Measurements from ENCODE around the gene OR2F2. TPM values are rescaled to one million over a fixed set of nuclear protein-coding genes. Genes with fewer than 3 reads are reported as not detected.

The OR2F2 gene
- polyA plus RNA-seq, 3 donors = not detected

DNA sequence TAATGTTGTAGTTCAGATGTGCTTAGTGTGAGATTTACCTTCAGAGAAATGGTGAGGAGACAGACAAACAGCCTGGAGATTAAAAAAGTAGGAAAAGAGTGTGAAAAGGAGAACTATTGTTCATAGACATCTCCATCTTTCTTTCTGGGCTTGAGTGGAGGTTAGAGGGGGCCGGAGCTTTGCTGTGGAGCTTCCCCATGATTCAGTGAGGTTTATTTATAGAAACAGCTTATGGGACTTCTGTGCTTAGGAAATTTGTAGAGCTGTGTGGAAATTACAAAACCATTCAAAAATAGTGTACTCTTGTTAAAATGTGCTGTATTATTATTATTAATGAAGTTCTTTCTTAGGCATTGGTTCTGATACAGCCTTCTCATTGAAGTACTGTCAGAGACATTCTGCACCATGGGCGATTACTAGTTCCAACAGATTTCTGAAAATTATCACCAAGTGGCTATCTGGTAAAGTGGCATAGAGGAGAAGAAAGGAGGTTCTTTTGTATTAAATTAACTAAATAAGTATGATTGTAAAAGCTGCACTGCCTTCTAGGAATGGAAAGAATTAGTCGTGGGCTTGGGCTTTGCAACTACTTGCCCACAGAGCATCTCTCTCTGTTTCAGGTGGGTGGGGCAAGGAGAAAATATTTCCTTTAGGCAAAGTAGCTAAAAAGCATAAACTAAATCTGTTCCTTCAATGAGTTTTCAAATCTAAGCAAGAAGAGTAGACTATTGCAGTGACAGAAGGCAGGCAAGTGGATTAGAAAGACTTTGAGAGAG lies 24.4 kb upstream of the OR2F2 start:
- WGBS, 3 donors = 69 to 81% (median 78%) methylated on average over 3 of the region's 3 CpGs
- no peak overlapping the region for H3K27ac ChIP-seq (ENCODE audit: low read depth, low read length)

DNA sequence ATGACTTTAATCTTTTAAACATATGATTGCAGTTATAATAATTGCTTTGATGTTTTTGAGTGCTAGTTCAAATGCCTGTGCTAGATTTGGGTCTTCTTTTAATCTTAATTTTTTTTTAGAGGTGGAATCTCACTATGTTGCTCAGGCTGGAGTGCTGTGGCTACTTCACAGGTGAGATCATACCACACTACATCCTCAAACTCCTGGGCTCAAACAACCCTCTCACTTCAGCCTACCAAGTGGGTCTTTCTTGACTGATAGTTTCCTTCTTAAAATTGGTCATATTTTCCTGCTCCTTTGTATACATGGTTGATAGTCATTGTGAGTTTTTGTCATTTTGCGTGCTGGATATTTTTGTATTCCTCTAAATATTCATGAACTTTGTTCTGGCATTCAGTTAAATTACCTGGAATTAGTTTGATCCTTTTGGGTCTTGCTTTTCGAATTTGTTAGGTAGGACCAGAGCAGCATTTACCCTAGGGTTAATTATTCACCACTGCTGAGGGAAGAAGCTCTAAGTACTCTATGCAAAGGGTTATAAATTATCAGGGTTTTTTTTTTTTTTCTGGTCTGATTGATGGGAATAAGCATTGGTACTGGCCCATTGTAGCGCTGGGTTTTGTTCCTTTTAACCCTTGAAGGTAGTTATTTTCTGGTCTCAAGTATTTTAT lies 21.0 kb upstream of the OR2F2 start:
- 53 to 92% (median 91%) methylated on average over 3 of the region's 3 CpGs for WGBS, 3 donors
- no peak overlapping the region for H3K27ac ChIP-seq (ENCODE audit: low read depth, low read length)

DNA sequence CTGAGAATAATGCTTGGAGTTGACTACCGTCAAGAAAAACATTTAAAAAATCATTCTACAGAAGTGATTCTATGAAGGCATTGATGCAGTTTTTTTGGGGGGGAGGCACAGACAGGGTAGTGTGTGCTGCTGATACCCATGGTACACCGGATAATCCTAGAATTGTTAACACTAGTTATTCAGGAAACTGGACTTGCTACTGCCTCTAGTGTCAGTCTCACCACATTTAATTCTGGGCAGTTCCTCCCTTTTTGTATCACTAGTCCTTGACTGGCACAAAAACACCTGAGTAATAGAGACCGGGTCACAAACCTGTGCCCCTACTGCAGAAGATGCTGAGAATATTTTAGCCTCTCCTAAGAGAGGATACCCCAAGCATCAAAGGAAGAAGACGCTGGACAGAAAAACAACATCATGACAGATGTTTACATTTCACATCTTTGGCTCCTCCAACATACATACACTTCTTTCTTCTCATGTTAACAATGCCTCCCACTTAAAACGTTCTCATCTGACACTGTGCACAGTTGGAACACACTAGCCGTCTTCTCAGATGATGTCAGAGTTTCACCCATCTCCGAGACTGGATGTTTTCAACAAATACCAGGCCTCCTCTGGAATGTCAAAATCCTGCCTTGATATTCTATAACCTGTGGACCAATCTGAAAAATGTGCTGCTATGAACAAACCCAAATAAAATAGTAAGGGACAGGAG lies 19.9 kb upstream of the OR2F2 start:
- 64 to 71% (median 70%) methylated on average over 7 of the region's 7 CpGs for WGBS, 3 donors
- H3K27ac ChIP-seq (ENCODE audit: low read depth, low read length) = no peak overlapping the region

DNA sequence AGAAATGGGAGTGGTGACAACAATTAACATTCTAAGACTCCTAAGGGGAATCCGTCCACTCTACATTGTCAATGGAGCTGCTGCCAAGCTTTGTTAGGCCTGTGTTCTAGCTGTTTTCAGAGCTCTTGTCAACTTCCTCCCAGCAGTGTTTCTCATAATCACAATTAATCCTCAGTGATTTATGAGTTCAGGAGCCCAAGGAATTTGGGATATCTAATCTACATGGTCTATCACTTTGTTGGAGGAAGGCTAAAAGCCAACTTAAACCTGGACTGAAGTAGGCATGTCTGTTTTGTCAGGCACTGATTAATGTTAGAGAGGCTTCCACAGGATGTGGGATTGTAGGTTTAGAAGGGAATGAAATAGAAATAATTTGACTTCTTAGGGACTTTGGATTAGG lies 10.2 kb upstream of the OR2F2 start:
- WGBS, 3 donors = 67 to 83% (median 71%) methylated on average over 1 of the region's 1 CpG

DNA sequence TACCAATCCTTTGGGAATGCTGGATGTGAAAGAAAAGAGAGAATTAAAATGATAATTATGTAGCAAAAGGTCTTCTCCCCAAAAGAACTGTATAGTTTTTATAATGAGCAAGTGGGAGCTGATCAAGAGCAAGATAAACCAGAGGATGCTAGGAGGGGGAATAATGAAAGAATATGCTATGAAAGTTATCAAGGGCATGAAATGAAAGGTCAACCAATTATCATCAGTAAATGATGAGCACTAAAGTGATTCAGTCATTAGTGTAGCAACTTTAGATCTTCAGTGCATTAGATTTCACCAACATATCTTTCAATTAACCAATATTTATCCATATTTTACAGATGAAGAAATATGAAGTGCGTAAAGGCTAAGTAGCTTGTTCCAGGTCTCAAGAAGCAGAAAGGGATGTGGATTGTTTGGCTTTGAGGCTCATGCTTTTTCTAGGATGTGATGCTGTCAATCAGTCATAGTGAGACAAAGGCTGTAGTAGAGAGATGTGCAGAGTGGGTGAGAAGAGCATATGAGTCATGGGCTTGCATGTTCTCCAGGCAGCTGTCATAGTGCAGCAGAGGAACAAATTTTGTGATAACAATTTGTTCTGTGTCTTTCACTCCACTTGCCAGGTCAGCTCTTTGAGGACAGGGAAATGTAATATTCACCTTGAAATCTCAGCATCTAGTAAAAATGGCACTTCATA lies 5.7 kb upstream of the OR2F2 start:
- no peak overlapping the region for H3K27ac ChIP-seq (ENCODE audit: low read depth, low read length)
- 90 to 95% (median 95%) methylated on average over 1 of the region's 1 CpG for WGBS, 3 donors

More for the DNA sequence above, 10.2 kb upstream of the OR2F2 start:
- no peak overlapping the region for H3K27ac ChIP-seq (ENCODE audit: low read depth, low read length)

DNA sequence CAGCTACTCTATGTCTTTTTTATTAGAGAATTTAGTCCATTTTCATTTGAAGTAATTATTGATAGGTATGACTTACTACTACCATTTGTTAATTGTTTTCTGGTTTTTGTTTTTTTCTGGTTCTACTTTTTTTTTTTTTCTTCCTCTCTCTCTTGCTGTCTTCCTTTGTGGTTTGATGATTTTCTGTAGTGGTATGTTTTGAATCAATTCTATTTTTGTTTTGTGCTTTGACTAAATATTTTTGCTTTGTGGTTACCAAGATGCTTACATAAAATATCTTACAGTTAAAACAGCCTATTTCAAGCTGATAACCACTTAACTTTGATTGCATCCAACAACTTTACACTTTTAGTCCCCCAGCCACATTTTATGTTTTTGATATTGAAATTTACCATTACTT lies 3.3 kb upstream of the OR2F2 start:
- no peak overlapping the region for H3K27ac ChIP-seq (ENCODE audit: low read depth, low read length)

DNA sequence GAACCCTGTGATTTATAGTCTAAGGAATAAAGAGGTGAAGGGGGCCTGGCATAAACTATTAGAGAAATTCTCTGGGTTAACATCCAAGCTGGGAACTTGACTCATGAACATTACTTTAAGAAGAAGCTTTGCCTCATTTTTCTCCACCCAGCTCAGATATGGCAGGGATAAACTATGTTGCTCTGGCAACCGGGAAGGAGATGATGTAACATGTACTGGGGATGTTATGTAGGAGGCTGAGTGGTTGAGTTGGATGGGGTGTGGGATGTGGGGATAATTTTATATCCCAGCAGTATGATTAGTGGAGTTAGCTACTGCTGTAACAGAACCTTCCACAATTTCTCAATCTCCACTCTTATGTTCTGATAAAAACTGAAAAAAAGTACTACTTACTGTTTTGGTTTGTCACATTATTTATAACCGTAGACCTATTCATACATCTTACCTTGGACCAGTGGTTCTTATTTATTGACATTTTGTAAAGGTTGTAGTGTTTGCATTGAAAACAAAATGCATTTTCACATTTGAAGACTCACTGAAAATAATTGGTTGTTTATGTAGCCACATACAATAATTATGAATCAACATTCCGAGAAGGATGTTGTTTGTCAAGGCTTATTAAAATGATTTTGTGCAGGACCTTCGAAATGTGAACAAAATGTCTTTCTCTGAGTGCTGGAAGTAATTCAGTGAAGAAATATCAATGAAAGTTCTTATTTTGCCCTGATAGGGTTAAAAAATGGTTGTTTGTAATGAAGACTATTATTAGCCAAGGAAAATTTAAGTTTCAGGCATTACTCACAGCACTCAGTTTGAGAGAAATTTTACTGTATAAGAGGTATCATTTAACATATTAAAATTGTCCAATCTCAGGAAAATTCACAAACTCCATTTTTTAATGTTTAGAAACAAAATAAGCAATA lies 1.3 kb downstream of the OR2F2 start:
- WGBS, 3 donors = 67 to 78% (median 77%) methylated on average over 4 of the region's 4 CpGs
- H3K27ac ChIP-seq (ENCODE audit: low read depth, low read length) = no peak overlapping the region

DNA sequence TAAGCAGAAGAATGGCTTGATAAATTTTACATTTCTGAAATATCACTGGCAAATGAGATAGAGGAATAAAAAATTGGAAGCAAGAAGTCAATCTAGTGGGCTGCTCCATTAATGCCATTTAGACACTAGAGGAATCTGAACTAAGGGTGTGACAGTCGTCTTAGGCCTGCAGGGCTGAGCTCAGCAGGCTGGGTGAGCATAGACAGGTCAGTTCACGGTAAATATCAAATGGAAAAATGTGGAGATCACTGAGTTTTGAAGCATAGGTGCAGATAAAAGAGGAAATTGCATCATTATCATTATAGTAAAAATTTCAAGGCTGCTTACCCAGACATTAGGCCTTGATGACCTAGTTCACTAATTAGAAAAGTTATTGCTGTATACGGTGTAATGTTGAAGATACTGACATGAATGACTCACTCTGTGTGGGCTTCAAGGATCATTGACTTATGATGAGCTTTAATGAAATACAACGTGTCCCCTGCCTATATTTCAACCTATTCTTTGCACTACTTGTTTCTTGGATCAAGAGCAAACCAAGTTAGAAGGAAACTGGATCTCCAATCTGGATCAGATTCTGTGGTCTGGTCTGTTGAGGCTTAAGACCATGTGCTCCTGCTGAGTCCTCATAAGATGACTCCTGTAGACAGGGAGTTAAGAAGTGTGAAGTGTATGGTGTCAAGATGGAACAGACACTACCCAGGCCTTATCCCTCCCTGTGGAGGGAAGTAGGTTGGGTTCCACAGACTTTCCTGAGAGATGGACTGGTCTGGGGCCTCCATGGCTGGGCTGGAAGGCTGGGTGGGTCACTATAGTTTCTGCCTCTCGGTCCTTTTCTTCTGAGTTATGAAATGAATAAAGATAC lies 3.6 kb downstream of the OR2F2 start:
- 68 to 82% (median 81%) methylated on average over 5 of the region's 5 CpGs for WGBS, 3 donors
- H3K27ac ChIP-seq (ENCODE audit: low read depth, low read length) = no peak overlapping the region

DNA sequence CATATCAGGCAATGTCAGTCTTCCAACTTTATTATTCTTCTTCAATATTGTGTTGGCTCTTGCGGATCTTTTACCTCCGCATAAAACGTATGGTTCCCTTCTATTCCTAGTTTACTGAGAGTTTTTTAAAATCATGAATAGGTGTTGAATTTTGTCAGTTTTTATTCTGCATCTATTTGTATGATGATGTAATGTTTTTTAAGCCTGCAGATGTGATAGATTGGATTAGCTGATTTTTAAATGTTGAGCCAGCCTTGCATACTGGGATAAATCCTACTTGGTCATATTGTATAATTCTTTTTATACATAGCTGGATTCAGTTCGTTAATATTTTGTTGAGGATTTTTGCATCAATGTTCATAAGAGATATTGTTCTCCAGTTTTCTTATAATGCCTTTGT lies 10.4 kb downstream of the OR2F2 start:
- 78 to 91% (median 88%) methylated on average over 4 of the region's 4 CpGs for WGBS, 3 donors
- H3K27ac ChIP-seq (ENCODE audit: low read depth, low read length) = no peak overlapping the region

DNA sequence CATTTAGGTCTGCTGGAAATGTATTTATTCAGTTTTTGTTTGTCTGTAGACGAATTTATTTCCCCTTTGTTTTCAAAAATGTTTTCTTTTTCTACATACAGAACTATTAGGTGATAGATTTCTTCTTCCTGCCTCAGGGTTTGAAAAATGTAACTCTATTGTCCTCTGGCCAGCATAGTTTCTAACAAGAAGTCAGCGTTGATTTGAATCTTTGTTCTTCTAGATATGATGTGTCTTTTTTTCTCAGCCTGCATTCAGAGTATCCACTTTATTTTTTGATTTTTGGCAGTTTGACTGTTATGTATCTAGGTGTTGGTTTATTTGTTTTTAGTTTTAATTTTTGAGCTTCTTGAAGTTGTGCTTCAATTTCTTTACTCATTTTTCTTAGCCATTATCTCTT lies 12.1 kb downstream of the OR2F2 start:
- H3K27ac ChIP-seq (ENCODE audit: low read depth, low read length) = no peak overlapping the region
- WGBS, 3 donors = 68 to 82% (median 77%) methylated on average over 2 of the region's 2 CpGs

DNA sequence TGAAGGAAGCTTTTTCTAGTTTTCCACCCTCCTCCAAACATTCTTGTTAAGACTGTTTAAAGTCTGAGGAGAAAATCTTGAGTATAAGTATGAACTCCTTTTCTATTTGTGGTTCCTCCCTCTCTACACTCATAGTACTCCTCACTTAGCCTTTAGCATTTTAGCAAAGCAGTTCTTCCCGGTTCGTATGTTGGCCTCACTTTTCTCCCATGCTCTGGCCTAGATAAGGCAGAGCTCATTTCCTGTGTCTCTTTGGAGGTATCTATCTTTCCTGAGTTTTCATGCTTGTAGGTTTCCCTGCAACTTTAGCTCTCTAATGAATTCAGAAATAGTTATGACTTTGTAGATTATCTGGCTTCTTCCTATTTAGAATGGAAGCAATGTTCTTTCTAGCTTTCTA lies 13.7 kb downstream of the OR2F2 start:
- no peak overlapping the region for H3K27ac ChIP-seq (ENCODE audit: low read depth, low read length)
- 25 to 74% (median 63%) methylated on average over 2 of the region's 2 CpGs for WGBS, 3 donors

DNA sequence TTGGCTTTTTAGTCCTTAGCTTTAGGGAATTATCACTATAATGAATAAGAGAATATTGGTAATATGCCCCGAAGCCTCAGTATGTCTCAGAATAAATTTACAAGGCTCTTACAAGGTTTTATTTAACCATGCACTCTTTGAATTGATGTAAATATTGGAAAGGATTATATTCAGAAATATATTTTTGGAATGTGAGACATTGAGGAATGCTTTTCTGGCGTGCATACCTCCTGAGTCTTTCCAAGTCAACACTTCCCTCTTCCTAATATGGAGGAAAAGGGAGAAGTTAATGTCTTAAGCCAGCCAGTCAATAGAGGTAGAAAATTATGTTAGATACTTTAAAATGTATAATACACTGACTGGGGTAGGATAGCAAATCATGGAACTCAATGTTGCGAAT lies 18.4 kb downstream of the OR2F2 start:
- WGBS, 3 donors = 69 to 81% (median 74%) methylated on average over 3 of the region's 3 CpGs
- H3K27ac ChIP-seq (ENCODE audit: low read depth, low read length) = no peak overlapping the region

DNA sequence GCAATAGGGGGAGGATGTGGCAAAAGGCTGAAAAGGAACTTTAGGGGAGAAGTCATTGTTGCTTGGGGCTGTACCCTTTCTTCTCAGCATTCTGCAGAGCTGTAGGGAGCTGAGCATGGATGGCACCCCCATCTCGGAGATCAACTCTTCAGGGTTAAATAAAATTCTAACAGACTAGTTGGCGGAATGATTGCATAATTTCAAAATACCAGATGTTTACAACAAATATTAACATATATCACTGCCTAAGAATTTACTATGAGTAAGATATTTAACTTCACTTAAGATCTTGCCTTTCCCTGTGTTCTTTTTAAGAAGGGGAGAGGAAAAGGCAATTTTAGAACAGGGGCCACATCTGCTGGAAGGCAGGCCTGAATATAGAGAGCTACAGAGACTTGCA lies 19.1 kb downstream of the OR2F2 start:
- H3K27ac ChIP-seq (ENCODE audit: low read depth, low read length) = no peak overlapping the region
- 60 to 82% (median 78%) methylated on average over 2 of the region's 2 CpGs for WGBS, 3 donors

DNA sequence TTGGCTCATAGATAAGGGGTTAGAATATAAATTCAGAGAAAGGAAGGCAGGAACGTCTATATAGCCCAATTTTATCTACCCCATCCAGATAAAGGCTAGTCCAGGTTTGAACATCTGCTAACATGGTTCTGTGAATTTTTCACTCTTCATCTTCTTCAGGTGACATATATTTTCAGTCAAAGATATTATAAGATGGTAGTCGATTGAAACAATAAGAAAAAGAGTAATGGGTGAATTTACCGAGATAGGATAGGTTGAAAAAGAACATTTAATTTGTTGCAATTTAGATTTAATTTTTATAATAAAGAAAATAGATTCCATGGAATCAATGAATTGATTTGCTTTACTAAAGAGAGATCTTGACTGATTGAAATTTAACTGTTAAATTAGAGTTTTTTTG lies 19.5 kb downstream of the OR2F2 start, which contains the start of gene OR2F1:
Gene OR2F1, plus strand, starts transcription at position 301 of the 400 bp plus-strand sequence. CDS start 5,127 bp downstream, outside the sequence.
- H3K27ac ChIP-seq (ENCODE audit: low read depth, low read length) = no peak within 1 kb of the TSS

DNA sequence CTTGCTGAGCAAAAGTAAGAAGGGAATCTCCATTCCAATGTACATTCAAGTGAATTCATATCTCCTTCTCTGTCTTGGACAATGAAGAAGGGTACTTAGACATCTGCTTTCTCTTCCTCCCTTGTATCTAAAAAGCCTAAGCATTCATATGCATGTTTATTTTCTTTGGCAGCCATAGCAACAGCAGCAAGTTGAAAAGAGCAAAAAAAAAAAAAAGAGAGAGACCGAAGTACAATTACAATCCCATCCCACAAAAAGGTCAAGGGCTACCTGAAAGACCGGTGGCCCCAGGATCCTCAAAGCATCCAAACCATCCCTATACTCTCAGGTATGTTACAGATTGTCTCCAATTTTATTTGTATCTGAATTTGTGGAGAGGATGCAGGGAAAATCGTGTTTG lies 23.7 kb downstream of the OR2F2 start:
- 63 to 74% (median 63%) methylated on average over 3 of the region's 3 CpGs for WGBS, 3 donors

More for the DNA sequence above, 19.5 kb downstream of the OR2F2 start, which contains the start of gene OR2F1:
- WGBS, 3 donors = 80 to 83% (median 80%) methylated on average over 3 of the region's 3 CpGs

DNA sequence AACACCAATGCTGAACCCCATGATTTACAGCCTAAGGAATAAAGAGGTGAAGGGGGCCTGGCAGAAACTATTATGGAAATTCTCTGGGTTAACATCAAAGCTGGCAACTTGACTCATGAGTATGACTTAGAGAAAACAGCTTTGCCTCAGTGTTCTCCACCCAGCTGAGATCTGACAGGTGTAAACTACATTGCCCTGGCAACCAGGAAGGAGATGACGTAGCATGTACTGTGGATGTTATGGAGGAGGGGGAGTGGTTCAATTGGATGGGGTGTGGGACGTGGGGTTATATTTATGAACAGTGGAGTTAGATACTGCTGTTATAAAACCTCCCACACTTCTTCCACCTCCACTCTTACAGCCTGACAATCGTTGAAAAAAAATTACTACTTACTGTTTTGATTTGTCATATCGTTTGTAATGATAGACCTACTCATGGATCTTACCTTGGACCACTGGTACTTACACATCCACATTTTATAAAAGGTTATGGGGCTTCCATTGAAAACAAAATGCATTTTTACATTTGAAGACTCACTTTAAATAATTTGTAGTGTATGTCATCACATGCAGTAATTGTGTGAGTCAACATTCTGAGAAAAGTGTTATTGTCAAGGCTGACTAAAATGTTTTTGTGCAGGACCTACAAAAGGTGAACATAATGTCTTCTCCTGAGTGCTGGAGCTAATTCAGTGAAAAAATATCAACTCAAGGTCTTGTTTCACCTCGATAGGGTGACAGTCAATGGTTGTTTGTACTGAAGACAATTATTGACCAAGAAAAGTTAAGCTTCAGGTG lies 26.0 kb downstream of the OR2F2 start:
- no peak overlapping the region for H3K27ac ChIP-seq (ENCODE audit: low read depth, low read length)
- 66 to 76% (median 74%) methylated on average over 5 of the region's 5 CpGs for WGBS, 3 donors

More for the DNA sequence above, 23.7 kb downstream of the OR2F2 start:
- no peak overlapping the region for H3K27ac ChIP-seq (ENCODE audit: low read depth, low read length)
